Renal cortex interstitium (tissue), 15 donors: ENCODE measurements around the gene MSTN. TPM values are rescaled to one million over a fixed set of nuclear protein-coding genes. Genes with fewer than 3 reads are reported as not detected.

Source experiments
- DNase-seq, 11 donors: peaks; one replicate each; pipeline ENCODE4 v3.0.0-alpha.2; 2013; ENCODE audit warnings: low read depth in 9 of 11, low spot score in 4 of 11; ENCODE audit errors: extremely low read depth in 1 of 11
- long read RNA-seq, 16 experiments: transcript quantifications; one replicate each; lab custom pipeline, GENCODE V29; 2026
- polyA plus RNA-seq, 3 donors: library from polyadenylated mRNA; unstranded; fragments of 120-200 nt; gene quantifications; one replicate each; pipeline ENCODE4 v1.2.1, GENCODE V29; 2013; ENCODE audit not compliant: insufficient read length in 3 of 3

Gene MSTN
- polyA plus RNA-seq, result 1 to 10 TPM; 1.4 to 2.6 (median 2.3) TPM
- long read RNA-seq, donor 1, partial matches to known transcripts, result 0 of 1 reads
- long read RNA-seq, donor 1, other reads (novel, unspliced or antisense), result 0 of 1 reads
- long read RNA-seq, donor 2, result 0 reads
- long read RNA-seq, donor 3, partial matches to known transcripts, result 0 of 1 reads
- long read RNA-seq, donor 3, other reads (novel, unspliced or antisense), result 0 of 1 reads
- long read RNA-seq, donor 4, result 0 reads
- long read RNA-seq, donor 5, result 0 reads
- long read RNA-seq, donor 6, result 0 reads
- long read RNA-seq, donor 7, result 0 reads
- long read RNA-seq, donor 8, result 0 reads
- long read RNA-seq, donor 9, result 0 reads
- long read RNA-seq, donor 10, result 0 reads
- long read RNA-seq, donor 11, result 0 reads
- long read RNA-seq, donor 12, result 0 reads
- long read RNA-seq, donor 13, result 0 reads
- long read RNA-seq, donor 14, result 0 reads
- long read RNA-seq, donor 15, partial matches to known transcripts, result 0 of 1 reads
- long read RNA-seq, donor 15, other reads (novel, unspliced or antisense), result 0 of 1 reads
- long read RNA-seq, donor 16, partial matches to known transcripts, result 0 of 1 reads
- long read RNA-seq, donor 16, other reads (novel, unspliced or antisense), result 0 of 1 reads

- DNase-seq, result no peak
Observed at GRCh38 chr2:190062601-190063000, at the start of gene MSTN. Gene MSTN, minus strand, starts transcription at chr2:190062729. Its CDS starts 133 bp downstream, at chr2:190062596.

GRCh38 chr2:190111166-190111565 lies 48.6 kb upstream of the MSTN start:
- DNase-seq, result no peak

- no peak for DNase-seq
Observed at GRCh38 chr2:190110699-190111098, 48.2 kb upstream of the MSTN start.

GRCh38 chr2:190110131-190110530 lies 47.6 kb upstream of the MSTN start:
- DNase-seq, result no peak

GRCh38 chr2:190107409-190107808 lies 44.9 kb upstream of the MSTN start:
- no peak for DNase-seq

- DNase-seq, result no peak
Observed at GRCh38 chr2:190106783-190107182, 44.3 kb upstream of the MSTN start.

GRCh38 chr2:190105554-190105953 lies 43.0 kb upstream of the MSTN start:
- DNase-seq, result no peak

- no peak for DNase-seq
Observed at GRCh38 chr2:190103144-190103543, 40.6 kb upstream of the MSTN start.

GRCh38 chr2:190099890-190100697 lies 37.6 kb upstream of the MSTN start:
- no peak for DNase-seq

GRCh38 chr2:190098851-190099250 lies 36.3 kb upstream of the MSTN start:
- DNase-seq, result no peak

GRCh38 chr2:190097115-190097514 lies 34.6 kb upstream of the MSTN start:
- no peak for DNase-seq

GRCh38 chr2:190094316-190094871 lies 31.9 kb upstream of the MSTN start:
- DNase-seq, result peak in 5 of 11 donors; percentile 10 to 36 (median 17)

- DNase-seq, result no peak
Observed at GRCh38 chr2:190093793-190094192, 31.3 kb upstream of the MSTN start.

- DNase-seq, result no peak
Observed at GRCh38 chr2:190090148-190090547, 27.6 kb upstream of the MSTN start.

GRCh38 chr2:190088917-190089316 lies 26.4 kb upstream of the MSTN start:
- peak; percentile 33 to 64 (median 52) for DNase-seq

GRCh38 chr2:190084704-190085103 lies 22.2 kb upstream of the MSTN start:
- no peak for DNase-seq

- DNase-seq, result no peak
Observed at GRCh38 chr2:190082118-190082517, 19.6 kb upstream of the MSTN start.

GRCh38 chr2:190080527-190081049 lies 18.1 kb upstream of the MSTN start:
- no peak for DNase-seq

GRCh38 chr2:190079160-190079559 lies 16.6 kb upstream of the MSTN start:
- DNase-seq, result no peak
